GM21619 (cell line): ENCODE results near the gene SYT7.
"Not testable (repeated sequence)": the region's sequence is repeated elsewhere in the genome, so short reads cannot be mapped to it uniquely, and the experiment has no call there.

Experiments
- ATAC-seq: cut with Tn5 transposase; IDR thresholded peaks from one replicate; pipeline ENCODE4 v1.9.1; 2021; ENCODE audit not compliant: unreplicated experiment

Gene SYT7

GRCh38 chr11:61481806-61482205, 99.1 kb downstream of the SYT7 start:
- no peak for ATAC-seq

- ATAC-seq: no peak
Observed at GRCh38 chr11:61480994-61481335, 99.9 kb downstream of the SYT7 start.

- ATAC-seq: no peak
Observed at GRCh38 chr11:61480261-61480993, 100.4 kb downstream of the SYT7 start.

- ATAC-seq: not testable (repeated sequence)
Observed at GRCh38 chr11:61479360-61480058, 101.4 kb downstream of the SYT7 start.

- no peak for ATAC-seq
Observed at GRCh38 chr11:61477727-61478148, 103.1 kb downstream of the SYT7 start.

GRCh38 chr11:61477126-61477525, 103.8 kb downstream of the SYT7 start:
- ATAC-seq: no peak

GRCh38 chr11:61476371-61476770, 104.5 kb downstream of the SYT7 start:
- ATAC-seq: no peak

- no peak for ATAC-seq
Observed at GRCh38 chr11:61475433-61475832, 105.4 kb downstream of the SYT7 start.

- no peak for ATAC-seq
Observed at GRCh38 chr11:61474013-61474643, 106.7 kb downstream of the SYT7 start.

- no peak for ATAC-seq
Observed at GRCh38 chr11:61473370-61474012, 107.4 kb downstream of the SYT7 start.

GRCh38 chr11:61472868-61473267, 108.0 kb downstream of the SYT7 start:
- no peak for ATAC-seq

GRCh38 chr11:61472282-61472681, 108.6 kb downstream of the SYT7 start:
- ATAC-seq: no peak

GRCh38 chr11:61468002-61468401, 112.9 kb downstream of the SYT7 start:
- no peak for ATAC-seq

- not testable (repeated sequence) for ATAC-seq
Observed at GRCh38 chr11:61467602-61468001, 113.3 kb downstream of the SYT7 start.
